HG03520 (cell line): ENCODE measurements around the gene MRPL58.
"Not testable (repeated sequence)": the region's sequence is repeated elsewhere in the genome, so short reads cannot be mapped to it uniquely, and the experiment has no call there.

Experiments
- ATAC-seq: cut with Tn5 transposase; IDR thresholded peaks from one replicate; pipeline ENCODE4 v1.9.1; 2021; ENCODE audit warnings: mild to moderate bottlenecking, moderate library complexity; ENCODE audit not compliant: unreplicated experiment

Gene MRPL58

DNA sequence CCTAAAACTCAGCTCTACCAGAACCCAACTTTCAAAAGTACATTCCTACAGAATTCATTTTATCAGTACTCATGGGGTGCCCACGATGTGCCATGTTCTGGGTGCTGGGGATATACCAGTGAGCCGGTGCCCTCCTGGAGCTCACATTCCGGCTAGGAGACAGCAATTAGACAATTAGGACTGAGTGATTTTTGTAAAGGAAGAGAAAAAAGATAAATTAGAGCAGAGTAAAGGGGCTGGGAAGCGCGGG is 449 bp upstream of the MRPL58 start:
- ATAC-seq, result no peak

DNA sequence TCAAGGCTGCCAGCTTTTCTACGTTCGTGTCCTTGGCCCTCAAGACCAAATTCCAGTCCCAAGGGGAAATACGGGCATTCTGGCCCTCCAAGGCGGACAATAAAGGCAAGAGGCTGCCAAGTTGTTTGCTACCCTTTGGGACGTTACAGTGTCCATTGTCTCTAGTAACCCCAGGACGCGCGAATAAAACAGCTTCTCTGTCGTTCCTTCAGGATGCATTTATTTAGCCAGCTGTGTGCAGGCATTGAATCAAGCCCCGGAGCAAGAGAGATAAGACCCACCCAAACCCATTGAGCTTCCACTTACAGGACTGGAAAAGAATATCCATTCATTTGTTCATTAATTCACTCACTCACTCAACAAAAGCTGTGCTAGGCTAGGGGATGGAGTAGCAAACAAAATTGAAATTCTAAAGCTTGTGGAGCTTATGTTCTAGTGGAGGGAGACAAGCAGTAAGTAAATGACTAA is 656 bp downstream of the MRPL58 start:
- ATAC-seq, result no peak

DNA sequence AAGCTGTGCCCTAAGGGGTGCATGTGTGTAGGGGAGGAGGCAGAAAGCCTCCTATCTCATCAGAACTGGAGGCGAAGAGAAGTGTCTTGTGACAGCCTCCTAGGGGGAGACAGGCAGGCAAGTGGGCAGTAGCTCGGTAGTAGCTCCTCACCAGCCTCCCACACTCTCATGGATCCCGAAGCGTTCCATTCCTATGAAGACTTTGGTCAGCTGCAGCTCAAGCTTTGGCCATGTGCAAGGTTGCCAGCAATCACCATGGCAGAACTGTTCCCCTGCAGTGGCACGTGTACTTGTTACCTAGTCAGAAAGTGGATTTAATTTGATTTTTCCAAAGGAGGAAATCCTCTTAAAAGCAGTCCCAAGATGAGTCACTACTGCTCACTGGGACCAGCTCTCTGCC is 6.7 kb downstream of the MRPL58 start:
- ATAC-seq, result no peak

DNA sequence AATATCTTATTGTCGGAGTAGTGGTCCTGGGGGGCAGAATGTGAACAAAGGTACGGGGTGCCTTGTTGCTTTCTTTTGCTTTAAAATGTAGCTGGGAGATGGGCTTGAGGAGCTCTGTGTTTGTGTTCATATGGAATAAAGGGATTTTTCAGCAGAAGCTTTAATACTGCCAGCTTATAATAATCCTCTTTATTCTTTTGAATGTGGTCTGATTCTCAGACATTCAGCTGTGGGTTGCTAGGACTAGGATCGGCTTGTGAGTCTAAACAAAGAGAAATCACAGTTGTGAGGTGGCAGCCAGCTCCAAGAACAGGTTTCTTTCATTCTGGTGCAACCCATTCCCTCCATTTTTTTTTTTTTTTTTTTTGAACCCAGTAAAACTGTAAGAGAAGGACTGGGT is 7.2 kb downstream of the MRPL58 start:
- no peak for ATAC-seq

DNA sequence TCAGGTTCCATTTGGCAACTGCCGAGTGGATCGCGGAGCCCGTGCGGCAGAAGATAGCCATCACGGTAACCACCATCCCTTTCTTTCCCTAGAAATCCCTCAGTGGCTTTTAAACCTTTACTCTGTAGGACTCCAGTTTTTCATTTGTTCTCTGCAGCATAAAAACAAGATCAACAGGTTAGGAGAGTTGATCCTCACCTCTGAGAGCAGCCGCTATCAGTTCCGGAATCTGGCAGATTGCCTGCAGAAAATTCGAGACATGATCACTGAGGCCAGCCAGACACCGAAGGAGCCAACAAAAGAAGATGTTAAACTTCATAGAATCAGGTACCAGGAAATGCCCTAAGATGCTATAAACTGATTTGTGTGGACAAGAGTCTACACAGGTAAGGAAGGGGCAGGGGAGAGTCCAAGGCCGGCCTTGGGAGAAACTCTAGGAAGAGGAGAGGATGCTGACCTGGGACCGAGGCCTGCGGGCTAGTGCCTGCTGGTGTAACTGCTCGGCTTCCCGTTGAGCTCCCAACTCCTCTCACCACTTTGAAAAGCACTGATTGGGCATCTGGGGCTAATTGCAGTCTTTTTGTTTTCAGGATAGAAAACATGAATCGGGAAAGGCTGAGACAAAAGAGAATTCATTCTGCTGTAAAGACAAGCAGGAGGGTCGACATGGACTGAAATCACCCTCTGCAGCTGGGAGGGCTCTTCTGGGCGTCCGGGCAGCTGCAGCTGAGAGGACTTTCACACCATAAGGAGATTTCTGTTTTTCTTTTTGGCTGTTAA is 8.1 kb downstream of the MRPL58 start:
- ATAC-seq, result no peak

DNA sequence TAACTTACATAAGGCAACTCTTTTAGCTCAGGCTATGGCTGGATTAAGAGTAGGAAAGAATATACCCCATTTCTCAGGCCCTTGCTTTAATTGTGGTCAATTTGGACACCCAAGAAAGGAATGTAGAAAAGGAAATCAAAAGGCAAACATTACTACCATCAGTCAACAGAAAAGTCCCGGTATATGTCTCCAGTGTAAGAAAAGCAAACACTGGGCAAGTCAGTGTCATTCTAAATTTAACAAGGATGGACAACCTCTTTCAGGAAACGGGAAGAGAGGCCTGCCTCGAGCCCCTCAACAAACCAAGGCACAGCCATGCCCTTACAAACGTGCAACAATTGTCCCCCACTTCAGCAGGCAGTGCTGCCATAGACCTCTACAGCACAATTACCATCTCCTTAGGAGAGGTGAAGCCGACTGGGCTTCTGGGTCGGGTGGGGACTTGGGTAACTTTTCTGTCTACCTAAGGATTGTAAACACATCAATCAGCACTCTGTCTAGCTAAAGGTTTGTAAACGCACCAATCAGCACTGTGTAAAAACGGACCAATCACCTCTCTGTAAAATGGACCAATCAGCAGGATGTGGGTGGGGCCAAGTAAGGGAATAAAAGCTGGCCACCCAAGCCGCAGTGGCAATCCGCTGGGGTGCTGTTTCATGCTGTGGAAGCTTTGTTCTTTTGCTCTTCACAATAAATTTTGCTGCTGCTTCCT is 12.4 kb downstream of the MRPL58 start:
- ATAC-seq, result no peak

DNA sequence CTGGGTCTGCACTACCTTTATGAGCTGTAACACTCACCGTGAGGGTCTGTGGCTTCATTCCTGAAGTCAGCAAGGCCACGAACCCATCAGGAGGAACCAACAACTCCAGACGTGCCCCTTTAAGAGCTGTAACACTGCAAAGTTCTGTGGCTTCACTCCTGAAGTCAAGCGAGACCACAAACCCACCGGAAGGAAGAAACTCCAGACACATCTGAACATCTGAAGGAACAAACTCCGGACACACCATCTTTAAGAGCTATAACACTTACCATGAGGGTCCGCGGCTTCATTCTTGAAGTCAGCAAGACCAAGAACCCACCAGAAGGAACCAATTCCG is 12.9 kb downstream of the MRPL58 start:
- ATAC-seq, result not testable (repeated sequence)

DNA sequence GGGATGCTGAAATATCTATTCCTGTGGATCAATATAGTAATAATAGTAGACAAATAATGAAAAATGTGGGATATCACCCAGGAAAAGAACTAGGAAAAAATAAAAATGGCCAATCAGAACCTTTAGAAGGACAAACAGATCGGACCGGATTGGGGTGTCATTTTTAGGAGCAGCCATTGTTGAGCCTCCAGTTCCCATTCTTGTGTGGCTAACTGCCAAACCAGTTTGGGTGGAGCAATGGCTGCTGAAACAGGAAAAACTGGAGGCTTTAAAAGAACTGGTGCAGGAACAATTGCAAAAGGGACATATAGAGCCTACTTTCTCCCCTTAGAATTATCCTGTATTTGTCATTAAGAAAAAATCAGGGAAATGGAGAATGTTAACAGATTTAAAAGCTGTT is 14.2 kb downstream of the MRPL58 start:
- ATAC-seq, result not testable (repeated sequence)

DNA sequence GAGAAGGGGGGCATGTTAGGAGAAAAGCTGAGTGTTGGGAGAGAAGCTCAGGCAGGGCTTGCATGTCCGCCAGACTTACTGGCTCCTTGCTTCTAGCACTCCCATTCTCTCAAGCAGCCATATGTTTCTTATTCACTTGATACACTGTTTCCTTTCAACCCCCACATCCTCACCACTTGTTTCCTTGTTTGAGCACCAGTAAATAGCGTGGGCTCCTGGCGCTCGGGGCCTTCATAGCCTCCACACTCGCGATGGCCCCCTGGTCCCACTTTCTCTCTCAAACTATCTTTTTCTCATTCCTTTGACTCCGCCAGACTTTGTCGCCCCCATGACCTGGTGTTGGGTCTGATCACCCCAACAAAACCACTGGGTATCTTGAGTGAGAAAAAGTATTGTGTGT is 17.7 kb downstream of the MRPL58 start:
- ATAC-seq, result no peak

DNA sequence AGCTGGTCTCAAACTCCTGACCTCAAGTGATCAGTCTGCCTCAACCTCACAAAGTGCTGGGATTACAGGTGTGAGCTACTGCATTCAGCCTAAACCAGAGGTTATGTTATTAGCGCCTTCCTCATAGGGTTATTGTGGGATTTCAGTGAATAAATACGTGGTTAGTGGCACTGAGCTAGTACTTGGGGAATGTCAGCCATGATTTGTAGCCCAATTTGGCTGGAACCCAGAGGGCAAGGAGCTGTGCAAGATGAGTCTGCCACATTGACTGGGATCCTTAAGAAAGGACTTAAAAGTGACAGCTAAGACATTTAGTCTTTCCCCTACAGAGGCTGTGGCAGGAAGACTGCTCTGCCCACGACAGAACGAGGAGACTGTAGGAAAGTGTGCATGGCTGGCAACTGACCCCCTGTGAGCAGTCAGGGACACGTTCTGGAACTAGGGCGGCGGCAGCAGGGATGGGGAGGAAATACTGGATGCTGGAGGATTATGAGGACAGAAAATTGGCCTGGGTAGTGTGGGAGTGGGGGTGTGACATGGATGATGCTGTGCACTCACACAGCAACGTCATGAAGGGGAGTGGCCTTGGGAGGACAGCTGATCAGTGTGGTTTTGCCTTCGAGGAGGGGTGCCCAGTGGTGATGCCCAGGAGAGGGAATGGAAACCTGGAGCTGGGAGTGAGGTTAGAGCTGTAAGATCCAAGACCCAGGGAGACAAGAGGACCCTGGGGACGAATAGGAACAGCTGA is 19.7 kb downstream of the MRPL58 start:
- no peak for ATAC-seq

DNA sequence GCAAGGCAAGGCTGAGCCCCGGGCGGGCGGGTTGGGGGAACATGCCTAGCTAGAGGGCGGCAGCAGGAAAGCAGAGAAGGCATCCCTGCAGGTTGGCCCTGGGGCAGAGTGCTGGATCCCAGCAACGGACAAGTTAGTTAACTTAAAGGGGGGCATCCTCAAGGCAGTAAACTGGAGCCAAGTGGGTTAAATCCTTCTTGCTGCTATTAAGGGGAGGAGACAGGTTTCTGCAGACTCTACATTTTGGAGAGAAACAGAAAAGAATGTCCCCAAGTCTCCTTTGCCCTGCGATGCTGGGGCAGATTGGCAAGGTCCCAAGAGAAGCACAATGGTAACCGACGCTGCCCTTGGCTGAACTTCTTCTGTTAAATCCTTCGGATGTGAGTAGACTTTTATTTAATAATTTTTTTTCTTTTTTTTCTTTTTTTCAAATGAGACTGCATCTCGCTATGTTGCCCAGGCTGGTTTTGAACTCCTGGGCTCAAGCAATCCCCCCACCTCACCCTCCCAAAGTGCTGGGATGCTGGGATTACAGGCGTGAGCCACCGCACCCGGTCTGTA is 20.3 kb downstream of the MRPL58 start:
- no peak for ATAC-seq

DNA sequence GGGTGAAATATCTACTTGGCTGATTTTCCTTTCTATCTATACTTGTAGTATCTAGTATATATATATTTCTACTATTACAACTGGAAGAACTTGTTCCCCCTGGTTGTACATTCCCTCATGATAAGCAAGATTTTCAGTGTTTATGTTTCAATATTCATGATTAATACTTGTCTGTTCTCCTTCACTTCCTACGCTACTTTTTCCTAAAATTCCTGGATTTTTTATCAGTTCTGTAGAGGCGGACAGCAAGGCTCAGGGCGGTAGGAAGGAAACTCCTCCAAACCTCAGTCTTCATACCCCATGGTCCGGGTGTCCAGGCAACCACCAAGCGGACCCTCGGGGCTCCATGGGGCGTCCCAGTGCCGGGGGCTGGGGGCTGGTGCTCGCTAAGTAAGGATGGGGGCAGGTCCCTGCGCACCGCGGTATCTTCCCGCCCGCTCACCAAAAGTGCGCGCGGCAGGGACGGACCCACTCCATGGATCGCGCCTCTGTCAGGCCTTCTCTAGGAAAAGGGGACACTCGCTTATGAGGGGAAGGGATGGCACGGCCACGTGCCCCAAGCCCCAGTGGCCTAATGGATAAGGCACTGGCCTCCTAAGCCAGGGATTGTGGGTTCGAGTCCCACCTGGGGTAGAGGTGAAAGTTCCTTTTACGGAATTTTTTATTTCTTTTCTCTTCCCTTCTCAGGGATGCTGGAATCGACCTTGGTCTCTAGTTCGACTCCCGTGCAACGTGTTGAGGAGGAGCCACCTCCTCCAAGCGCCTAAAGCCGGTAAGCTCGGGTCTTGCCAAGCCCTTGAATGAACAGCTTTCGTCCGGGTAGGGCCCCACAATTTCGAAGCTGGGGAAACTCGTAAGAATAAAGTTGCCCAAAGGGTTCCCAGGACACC is 21.1 kb downstream of the MRPL58 start:
- ATAC-seq, result peak; percentile 39

DNA sequence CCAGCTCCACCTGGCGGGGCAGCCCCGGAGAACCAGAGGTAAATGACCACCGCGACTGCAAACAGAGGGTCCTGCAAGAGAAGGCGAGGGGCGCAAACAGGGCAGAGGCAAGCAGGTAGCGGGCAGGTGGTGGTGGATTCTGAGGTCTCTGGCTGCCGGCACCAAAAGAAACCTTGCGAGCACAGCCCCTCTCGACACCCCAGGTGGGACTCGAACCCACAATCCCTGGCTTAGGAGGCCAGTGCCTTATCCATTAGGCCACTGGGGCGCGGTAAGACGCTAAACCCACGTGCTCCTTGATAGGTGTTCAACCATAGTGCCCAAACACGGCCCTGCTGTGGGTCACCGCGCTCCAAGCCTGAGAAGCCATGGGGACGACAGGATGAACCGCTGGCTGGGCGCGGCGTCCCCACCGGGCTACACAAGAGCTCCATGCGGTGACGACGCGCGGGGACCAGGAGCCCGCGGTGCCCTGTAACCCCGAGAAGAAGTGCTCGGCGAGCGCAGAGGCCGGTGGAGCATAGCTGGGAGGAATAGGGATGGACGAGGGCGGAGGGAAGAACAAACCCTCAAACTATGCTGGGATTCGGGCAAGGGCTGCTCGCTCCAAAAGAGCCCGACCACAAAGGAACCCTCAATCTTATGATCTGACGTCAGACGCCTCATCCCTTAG is 21.9 kb downstream of the MRPL58 start:
- ATAC-seq, result peak; percentile 48

DNA sequence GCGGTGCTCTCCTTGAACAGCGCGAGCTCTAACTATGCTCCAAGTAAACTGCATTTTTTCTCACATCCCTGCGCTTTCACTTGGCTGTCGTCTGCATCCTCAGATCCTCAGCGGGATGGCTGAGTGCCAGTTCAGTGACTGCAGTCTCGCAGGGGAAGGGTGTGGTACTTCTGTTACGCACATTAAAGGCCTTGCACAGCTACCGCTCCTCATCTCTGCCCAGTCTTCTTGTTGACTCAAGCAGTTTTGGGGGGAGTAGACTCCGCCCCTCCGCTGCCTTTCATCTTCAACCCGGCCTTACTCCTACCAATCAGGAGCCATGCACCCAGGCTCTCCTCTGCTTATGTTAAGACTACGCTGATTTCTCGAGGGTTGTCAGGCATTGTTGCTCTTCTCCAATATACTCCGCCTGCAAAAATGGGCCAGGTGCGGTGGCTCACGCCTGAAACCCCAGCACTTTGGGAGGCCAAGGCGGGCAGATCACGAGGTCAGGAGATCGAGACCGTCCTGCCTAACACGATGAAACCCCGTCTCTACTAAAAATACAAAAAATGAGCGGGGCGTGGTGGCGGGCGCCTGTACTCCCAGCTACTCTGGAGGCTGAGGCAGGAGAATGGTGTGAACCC is 24.3 kb downstream of the MRPL58 start:
- no peak for ATAC-seq

DNA sequence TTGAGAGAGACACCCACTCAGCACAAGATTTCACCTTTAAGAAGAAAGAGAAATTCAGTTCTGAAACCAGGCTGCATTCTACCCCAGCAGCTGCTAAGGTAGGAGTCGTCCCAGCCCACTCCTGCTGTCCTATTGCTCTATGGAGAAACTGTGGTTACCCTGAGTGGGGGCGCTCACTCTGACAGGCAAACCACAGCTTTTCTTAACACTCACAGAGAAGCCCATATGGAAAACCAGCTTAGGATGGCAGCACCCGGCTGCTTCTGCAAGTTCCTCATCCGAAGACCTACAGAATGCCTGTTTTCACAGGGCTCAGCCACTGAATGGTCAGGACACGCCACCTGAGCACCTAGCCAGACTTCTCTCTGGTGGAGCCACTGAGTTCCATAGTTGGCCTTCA is 26.8 kb downstream of the MRPL58 start:
- ATAC-seq, result no peak

DNA sequence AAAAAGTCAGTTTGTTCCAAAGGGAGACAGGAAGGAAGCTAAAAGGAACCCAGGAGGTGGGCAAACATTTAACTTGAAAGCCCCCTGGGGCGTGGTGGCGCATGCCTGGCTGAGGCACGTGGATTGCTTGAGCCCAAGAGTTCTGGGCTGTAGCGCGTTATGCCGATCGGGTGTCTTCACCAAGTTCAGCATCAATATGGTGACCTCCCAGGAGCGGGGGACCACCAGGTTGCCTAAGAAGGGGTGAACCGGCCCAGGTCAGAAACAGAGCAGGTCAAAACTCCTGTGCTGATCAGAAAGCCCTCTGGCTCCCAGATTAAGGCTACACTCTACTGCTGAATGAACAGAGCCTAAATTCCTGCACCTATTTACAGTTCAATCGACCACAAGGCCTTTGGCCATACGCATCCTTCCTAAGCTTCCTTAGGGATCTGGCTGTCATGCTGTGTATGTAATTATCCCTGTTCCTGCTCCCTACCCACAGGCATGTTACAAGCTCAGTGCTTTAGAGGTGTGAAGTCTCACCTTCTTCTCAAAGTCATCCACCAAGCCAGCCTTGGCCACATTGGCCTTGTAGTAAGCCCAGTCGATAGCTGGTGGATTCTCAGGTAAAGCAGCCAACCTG is 29.3 kb downstream of the MRPL58 start:
- no peak for ATAC-seq

DNA sequence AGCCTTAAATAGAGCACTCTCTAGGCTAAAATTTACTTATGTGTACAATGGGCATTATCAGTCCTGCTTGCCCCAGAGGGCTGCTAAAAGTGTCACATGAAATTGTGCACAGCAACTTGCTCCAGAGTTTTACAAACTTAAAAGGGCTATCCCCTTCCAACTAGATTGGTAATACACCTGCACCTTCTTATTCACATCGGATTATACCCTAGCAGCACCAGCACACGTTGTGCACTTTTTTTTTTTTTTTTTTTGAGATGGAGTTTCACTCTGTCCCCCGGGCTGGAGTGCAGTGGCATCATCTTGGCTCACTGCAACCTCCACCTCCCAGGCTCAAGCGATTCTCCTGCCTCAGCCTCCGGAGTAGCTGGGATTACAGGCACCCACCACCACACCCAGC is 31.3 kb downstream of the MRPL58 start:
- ATAC-seq, result not testable (repeated sequence)

DNA sequence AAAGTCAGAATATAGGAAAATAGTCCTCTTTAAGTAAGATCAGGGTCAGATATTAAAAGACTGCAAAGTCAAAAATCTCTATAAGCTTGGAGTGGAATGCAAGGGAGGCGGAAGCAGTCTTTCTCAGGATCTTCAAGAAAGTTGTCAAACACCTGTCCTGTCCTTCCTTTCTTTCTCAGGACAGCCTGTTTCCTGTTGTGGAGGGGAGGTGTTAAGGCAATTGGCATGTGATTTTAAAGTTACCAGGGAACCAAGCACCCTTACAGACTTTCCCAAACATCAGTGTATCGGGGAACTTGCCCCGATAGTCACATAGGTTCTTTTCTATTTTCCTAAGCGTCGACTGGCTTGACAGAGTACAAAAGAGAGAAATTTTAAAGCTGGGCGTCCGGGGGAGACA is 32.2 kb downstream of the MRPL58 start:
- ATAC-seq, result no peak

DNA sequence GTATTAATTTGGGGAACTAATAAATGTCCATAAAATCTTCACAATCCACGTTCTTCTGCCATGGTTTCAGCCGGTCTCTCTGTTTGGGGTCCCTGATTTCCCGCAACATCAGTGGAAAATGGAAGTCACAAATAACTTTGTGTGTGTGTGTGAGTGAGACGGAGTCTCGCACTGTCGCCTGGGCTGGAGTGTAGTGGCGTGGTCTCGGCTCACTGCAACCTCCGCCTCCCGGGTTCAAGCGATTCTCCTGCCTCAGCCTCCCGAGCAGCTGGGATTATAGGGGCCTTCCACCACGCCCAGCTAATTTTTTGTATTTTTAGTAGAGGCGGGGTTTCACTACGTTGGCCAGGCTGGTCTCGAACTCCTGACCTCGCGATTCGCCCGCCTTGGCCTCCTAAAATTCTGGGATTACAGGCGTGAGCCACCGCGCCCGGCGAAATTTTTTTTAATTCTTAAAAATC is 33.5 kb downstream of the MRPL58 start:
- not testable (repeated sequence) for ATAC-seq
